NCI-H2227 treated with DMSO at 0.1 percent for 48 hours (cell line): Measurements from ENCODE around the gene UBE2V1.
A peak's percentile ranks its signal among the peaks of the same experiment; 100 is the strongest.
"Not testable (repeated sequence)": the region's sequence is repeated elsewhere in the genome, so short reads cannot be mapped to it uniquely, and the experiment has no call there.

ENCODE experiments used
- DNase-seq: peaks from one replicate; lab custom pipeline; 2025; lab: John Stamatoyannopoulos, UW

Gene UBE2V1

GRCh38 chr20:50095476-50096078 is 17.4 kb downstream of the UBE2V1 start:
- no peak for DNase-seq

- DNase-seq, result no peak
Observed at GRCh38 chr20:50094522-50094921, 18.4 kb downstream of the UBE2V1 start.

GRCh38 chr20:50093240-50093639 is 19.7 kb downstream of the UBE2V1 start:
- DNase-seq, result no peak

- no peak for DNase-seq
Observed at GRCh38 chr20:50092436-50092835, 20.5 kb downstream of the UBE2V1 start.

GRCh38 chr20:50089787-50090177 is 23.2 kb downstream of the UBE2V1 start:
- no peak for DNase-seq

GRCh38 chr20:50089140-50089786 is 23.7 kb downstream of the UBE2V1 start:
- no peak for DNase-seq

GRCh38 chr20:50088022-50088421 is 24.9 kb downstream of the UBE2V1 start:
- no peak for DNase-seq

- DNase-seq, result peak; percentile 80
Observed at GRCh38 chr20:50085481-50086365, 27.2 kb downstream of the UBE2V1 start.

- DNase-seq, result no peak
Observed at GRCh38 chr20:50085146-50085480, 27.8 kb downstream of the UBE2V1 start.

GRCh38 chr20:50083034-50083433 is 29.9 kb downstream of the UBE2V1 start:
- no peak for DNase-seq

GRCh38 chr20:50082056-50082455 is 30.9 kb downstream of the UBE2V1 start:
- DNase-seq, result not testable (repeated sequence)

- no peak for DNase-seq
Observed at GRCh38 chr20:50077818-50078601, 34.9 kb downstream of the UBE2V1 start.

- DNase-seq, result no peak
Observed at GRCh38 chr20:50073500-50073899, 39.5 kb downstream of the UBE2V1 start.

GRCh38 chr20:50071039-50071888 is 41.7 kb downstream of the UBE2V1 start:
- DNase-seq, result peak; percentile 91

- no peak for DNase-seq
Observed at GRCh38 chr20:50070361-50070760, 42.6 kb downstream of the UBE2V1 start.

- no peak for DNase-seq
Observed at GRCh38 chr20:50068041-50068651, 44.8 kb downstream of the UBE2V1 start.

- no peak for DNase-seq
Observed at GRCh38 chr20:50067461-50067860, 45.5 kb downstream of the UBE2V1 start.

- no peak for DNase-seq
Observed at GRCh38 chr20:50067018-50067417, 45.9 kb downstream of the UBE2V1 start.

- DNase-seq, result no peak
Observed at GRCh38 chr20:50066161-50066834, 46.7 kb downstream of the UBE2V1 start.

- no peak for DNase-seq
Observed at GRCh38 chr20:50065325-50065615, 47.7 kb downstream of the UBE2V1 start.

- DNase-seq, result not testable (repeated sequence)
Observed at GRCh38 chr20:50063763-50064162, 49.2 kb downstream of the UBE2V1 start.
